ENCODE results near the gene HABP4.

HABP4 gene

DNA sequence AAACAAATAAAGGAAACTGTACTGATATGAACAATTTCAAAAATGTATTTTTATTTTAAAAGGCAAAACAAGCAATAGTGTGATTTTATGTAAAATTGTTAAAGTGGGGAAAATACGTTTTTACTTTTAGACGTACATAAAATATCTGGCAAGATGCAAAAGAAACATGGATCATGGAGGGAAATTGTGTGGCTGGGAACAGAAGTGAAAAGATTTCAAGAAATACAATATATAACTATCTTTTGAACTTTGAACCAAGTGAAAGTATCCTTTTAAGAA, 30.3 kb upstream of the HABP4 start:
- Histone ChIP-seq H3K36me3 (ENCODE audit: control insufficient read depth, insufficient read depth, low read length) (no peaks in the 10 kb centered on the region), H3K4me3 (ENCODE audit: low read length) (peak overlapping the region; percentile 64), H3K27me3 (ENCODE audit: control insufficient read depth, insufficient read depth, low read length) (no peaks in the 10 kb centered on the region), H3K9ac (ENCODE audit: low read length) (peak overlapping the region; percentile 78), H3K4me1 (ENCODE audit: control insufficient read depth, insufficient read depth, low read length) (peaks cover 21% of the 10 kb centered on the region), H3K9me3 (ENCODE audit: control insufficient read depth, low read length) (no peaks in the 10 kb centered on the region)

DNA sequence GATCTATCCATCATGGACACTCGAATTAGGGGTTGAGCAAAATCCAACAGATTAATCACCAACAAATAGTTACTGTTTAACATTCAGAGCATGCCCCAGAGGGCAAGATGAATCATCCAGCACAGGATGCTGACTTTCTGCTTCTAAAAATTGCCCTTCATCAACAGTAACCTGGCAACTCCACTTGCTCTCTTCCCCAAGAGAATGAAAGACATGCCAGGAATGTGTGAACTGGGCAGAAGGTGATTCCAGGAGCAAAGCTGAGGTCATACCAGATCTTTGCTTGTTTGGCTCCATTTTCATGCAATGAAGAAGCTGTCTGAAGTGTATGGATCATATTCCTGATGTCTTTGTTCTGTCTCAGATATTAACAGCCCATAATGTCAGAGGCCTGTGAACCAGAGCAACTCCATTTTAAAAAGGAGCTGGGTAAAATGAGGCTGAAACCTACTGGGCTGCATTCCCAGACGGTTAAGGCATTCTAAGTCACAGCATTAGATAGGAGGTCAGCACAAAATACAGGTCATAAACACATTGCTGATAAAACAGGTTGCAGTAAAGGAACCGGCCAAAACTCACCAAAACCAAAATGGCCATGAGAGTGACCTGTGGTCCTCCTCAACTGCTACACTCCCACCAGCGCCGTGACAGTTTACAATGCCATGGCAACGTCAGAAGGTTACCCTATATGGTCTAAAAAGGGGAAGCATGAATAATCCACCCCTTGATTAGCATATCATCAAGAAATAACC, 29.3 kb upstream of the HABP4 start:
- H3K36me3 ChIP-seq (ENCODE audit: control insufficient read depth, insufficient read depth, low read length) = no peaks in the 10 kb centered on the region
- H3K27me3 ChIP-seq (ENCODE audit: control insufficient read depth, insufficient read depth, low read length) = no peaks in the 10 kb centered on the region
- H3K9ac ChIP-seq (ENCODE audit: low read length) = no peak overlapping the region
- H3K4me3 ChIP-seq (ENCODE audit: low read length) = no peak overlapping the region
- peaks cover 21% of the 10 kb centered on the region for H3K4me1 ChIP-seq (ENCODE audit: control insufficient read depth, insufficient read depth, low read length)
- H3K9me3 ChIP-seq (ENCODE audit: control insufficient read depth, low read length) = no peaks in the 10 kb centered on the region

DNA sequence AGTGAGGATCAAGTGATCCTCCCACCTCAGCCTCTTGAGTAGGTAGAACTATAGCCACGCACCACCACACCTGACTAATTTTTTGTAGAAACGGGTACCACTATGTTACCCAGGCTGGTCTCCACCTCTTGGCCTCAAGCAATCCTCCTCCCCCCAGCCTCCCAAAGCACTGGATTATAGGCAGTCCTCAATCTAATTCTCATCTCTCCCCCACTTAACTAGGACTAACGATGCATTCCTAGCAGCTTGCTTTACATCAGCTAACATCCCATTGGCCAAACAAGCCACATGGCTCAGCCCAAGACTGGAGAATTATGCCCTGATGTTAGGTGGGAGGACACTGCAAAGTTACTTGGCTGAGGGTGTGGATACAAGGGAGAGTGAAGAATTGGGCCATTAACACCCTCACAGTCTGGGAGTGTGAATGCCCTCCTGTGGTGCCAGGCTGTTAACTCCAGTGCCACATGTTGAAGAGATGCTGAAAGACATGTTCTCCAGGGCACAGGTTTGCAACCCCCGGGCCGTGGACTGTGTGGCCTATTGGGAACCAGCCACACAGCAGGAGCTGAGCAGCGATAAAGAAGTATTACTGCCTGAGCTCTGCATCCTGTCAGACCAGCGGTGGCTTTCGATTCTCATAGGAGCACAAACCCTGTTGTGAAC, 26.5 kb upstream of the HABP4 start:
- Histone ChIP-seq H3K27me3 (ENCODE audit: control insufficient read depth, insufficient read depth, low read length) (no peaks in the 10 kb centered on the region), H3K9me3 (ENCODE audit: control insufficient read depth, low read length) (no peaks in the 10 kb centered on the region), H3K4me3 (ENCODE audit: low read length) (no peak overlapping the region), H3K9ac (ENCODE audit: low read length) (no peak overlapping the region), H3K36me3 (ENCODE audit: control insufficient read depth, insufficient read depth, low read length) (no peaks in the 10 kb centered on the region), H3K4me1 (ENCODE audit: control insufficient read depth, insufficient read depth, low read length) (peaks cover 16% of the 10 kb centered on the region)

DNA sequence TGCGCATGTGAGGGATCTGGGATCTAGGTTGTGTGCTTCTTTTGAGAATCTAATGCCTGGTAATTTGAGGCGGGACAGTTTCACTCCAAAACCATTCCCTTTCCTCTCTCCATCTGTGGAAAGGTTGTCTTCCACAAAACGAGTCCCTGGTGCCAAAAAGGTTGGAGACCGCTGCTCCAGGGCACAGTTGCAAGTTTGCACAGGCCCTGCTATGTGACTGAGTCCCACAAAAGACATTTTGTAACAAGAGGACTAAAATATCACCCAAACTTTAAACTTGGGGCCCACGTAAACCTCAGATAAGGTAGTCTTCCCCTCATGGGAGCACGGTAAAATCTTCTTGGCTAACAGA, 26.0 kb upstream of the HABP4 start:
- H3K27me3 ChIP-seq (ENCODE audit: control insufficient read depth, insufficient read depth, low read length) = no peaks in the 10 kb centered on the region

DNA sequence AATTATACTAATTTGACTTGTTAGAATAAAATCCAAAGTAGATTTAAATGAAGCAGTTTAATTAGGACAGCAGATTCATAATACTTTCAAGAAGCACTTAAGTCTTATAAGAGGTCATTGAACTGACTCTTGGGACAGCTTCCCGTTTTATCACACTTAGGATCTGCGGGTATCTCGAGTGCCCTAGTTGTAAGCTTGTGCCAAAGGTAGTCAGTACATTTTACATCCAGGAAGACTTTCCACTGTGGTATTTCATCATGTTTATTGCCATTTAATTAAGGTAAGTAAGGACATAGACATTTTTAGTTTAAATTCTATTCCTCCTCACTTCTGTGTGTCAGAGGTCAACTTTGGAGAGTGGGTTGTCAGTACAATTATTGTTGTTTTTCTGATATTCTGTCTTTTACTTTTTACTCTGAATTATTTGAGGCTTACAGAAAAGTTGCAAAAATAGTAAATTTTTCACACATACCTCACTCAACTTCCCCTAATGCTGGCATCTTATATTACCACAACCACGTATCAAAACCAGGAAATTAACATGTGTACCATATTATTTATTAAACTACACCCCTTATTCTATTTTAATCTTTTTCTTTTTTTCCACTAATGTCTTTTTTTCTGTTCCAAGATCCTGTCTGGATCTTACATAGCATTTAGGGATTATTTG, 24.3 kb upstream of the HABP4 start:
- Histone ChIP-seq H3K9me3 (ENCODE audit: control insufficient read depth, low read length) (no peaks in the 10 kb centered on the region), H3K27me3 (ENCODE audit: control insufficient read depth, insufficient read depth, low read length) (no peaks in the 10 kb centered on the region), H3K4me3 (ENCODE audit: low read length) (no peak overlapping the region), H3K36me3 (ENCODE audit: control insufficient read depth, insufficient read depth, low read length) (no peaks in the 10 kb centered on the region), H3K4me1 (ENCODE audit: control insufficient read depth, insufficient read depth, low read length) (peaks cover 4% of the 10 kb centered on the region), H3K9ac (ENCODE audit: low read length) (no peak overlapping the region)

More for the DNA sequence above, 26.0 kb upstream of the HABP4 start:
- peaks cover 16% of the 10 kb centered on the region for H3K4me1 ChIP-seq (ENCODE audit: control insufficient read depth, insufficient read depth, low read length)
- no peaks in the 10 kb centered on the region for H3K36me3 ChIP-seq (ENCODE audit: control insufficient read depth, insufficient read depth, low read length)
- no peak overlapping the region for H3K4me3 ChIP-seq (ENCODE audit: low read length)
- H3K9me3 ChIP-seq (ENCODE audit: control insufficient read depth, low read length) = no peaks in the 10 kb centered on the region
- H3K9ac ChIP-seq (ENCODE audit: low read length) = no peak overlapping the region

DNA sequence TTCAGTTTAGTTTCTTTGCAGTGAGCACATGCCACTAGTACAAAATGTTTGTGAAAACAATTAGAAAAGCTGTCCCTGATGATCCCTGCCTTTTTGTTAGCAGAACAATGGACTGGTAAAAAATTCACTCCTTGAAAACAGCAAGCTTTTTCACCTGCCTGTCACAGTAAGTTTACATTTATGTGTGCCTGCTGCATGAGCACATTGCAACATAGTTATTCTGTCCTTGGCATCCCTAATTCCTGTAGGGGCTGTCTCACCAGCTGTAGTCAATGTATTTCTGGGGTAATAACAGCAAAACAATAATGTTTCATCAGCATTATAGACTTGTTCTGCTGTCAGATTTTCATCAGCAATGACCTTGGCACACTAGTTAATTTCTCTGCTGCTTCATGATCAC, 20.2 kb upstream of the HABP4 start:
- no peaks in the 10 kb centered on the region for H3K36me3 ChIP-seq (ENCODE audit: control insufficient read depth, insufficient read depth, low read length)
- H3K9ac ChIP-seq (ENCODE audit: low read length) = no peak overlapping the region
- no peaks in the 10 kb centered on the region for H3K9me3 ChIP-seq (ENCODE audit: control insufficient read depth, low read length)
- no peak overlapping the region for H3K4me3 ChIP-seq (ENCODE audit: low read length)
- H3K4me1 ChIP-seq (ENCODE audit: control insufficient read depth, insufficient read depth, low read length) = no peaks in the 10 kb centered on the region
- H3K27me3 ChIP-seq (ENCODE audit: control insufficient read depth, insufficient read depth, low read length) = no peaks in the 10 kb centered on the region

DNA sequence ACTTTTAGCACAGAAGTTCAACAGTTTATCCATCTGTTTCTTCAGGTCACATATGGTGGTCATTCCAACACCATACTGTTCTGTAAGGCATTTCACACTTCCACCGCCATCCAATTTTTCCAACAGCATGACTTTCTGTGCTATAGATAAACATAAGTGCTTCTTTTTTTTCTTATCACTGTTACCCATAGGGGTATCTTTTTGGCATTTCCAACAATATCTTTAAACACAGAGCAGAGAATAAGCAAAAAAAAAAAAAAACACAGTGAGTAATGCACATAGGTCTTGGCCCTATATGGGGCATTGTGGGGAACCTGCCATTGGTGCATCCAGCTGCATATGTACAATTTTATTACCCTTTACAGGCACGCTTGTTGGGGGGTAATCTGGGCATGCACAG, 19.6 kb upstream of the HABP4 start:
- H3K9me3 ChIP-seq (ENCODE audit: control insufficient read depth, low read length) = no peaks in the 10 kb centered on the region
- no peaks in the 10 kb centered on the region for H3K36me3 ChIP-seq (ENCODE audit: control insufficient read depth, insufficient read depth, low read length)
- H3K4me3 ChIP-seq (ENCODE audit: low read length) = no peak overlapping the region
- no peak overlapping the region for H3K9ac ChIP-seq (ENCODE audit: low read length)
- H3K4me1 ChIP-seq (ENCODE audit: control insufficient read depth, insufficient read depth, low read length) = no peaks in the 10 kb centered on the region
- H3K27me3 ChIP-seq (ENCODE audit: control insufficient read depth, insufficient read depth, low read length) = no peaks in the 10 kb centered on the region

DNA sequence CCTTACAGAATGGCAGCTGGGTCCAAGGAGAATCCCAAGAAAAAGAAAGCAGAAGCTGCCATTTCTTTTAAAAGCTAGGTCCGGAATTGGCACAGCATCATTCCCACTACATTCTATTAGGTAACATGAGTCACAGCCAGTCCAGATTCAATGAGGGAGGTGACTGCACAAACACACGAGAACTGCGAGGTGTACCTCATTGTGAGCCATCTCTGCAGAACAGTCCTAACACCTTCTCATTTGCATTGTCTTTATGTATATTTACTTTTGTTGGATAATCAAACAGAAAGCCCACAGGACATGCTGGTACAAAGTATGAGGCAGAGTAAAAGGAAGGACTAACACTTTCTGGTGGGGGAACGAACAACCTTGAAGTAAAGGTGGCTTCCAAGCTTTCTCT, 14.6 kb upstream of the HABP4 start:
- H3K9ac ChIP-seq (ENCODE audit: low read length) = no peak overlapping the region
- H3K4me1 ChIP-seq (ENCODE audit: control insufficient read depth, insufficient read depth, low read length) = no peaks in the 10 kb centered on the region
- H3K4me3 ChIP-seq (ENCODE audit: low read length) = no peak overlapping the region
- no peaks in the 10 kb centered on the region for H3K36me3 ChIP-seq (ENCODE audit: control insufficient read depth, insufficient read depth, low read length)
- no peaks in the 10 kb centered on the region for H3K27me3 ChIP-seq (ENCODE audit: control insufficient read depth, insufficient read depth, low read length)
- H3K9me3 ChIP-seq (ENCODE audit: control insufficient read depth, low read length) = no peaks in the 10 kb centered on the region

DNA sequence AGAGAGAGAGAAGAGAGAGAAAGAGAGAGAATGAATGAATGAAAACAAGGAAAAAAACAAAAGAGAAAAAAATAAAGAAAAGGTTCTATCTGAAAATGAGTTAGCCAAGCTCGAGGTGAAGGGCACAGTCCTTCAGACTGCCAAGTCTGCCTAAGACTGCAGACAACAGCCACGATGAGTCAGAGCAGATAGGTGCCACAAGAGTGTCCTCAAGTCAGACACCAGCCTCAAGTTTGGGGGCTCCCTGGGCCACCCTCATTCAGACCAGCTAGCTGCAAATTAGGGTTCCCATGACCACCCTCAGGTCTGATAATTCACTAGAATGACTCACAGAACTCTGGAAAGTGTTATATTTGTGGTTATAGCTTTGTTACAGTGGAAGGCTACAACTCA, 13.9 kb upstream of the HABP4 start:
- H3K9me3 ChIP-seq (ENCODE audit: control insufficient read depth, low read length) = no peaks in the 10 kb centered on the region
- no peaks in the 10 kb centered on the region for H3K27me3 ChIP-seq (ENCODE audit: control insufficient read depth, insufficient read depth, low read length)
- H3K4me1 ChIP-seq (ENCODE audit: control insufficient read depth, insufficient read depth, low read length) = no peaks in the 10 kb centered on the region
- no peak overlapping the region for H3K4me3 ChIP-seq (ENCODE audit: low read length)
- H3K36me3 ChIP-seq (ENCODE audit: control insufficient read depth, insufficient read depth, low read length) = no peaks in the 10 kb centered on the region
- no peak overlapping the region for H3K9ac ChIP-seq (ENCODE audit: low read length)

DNA sequence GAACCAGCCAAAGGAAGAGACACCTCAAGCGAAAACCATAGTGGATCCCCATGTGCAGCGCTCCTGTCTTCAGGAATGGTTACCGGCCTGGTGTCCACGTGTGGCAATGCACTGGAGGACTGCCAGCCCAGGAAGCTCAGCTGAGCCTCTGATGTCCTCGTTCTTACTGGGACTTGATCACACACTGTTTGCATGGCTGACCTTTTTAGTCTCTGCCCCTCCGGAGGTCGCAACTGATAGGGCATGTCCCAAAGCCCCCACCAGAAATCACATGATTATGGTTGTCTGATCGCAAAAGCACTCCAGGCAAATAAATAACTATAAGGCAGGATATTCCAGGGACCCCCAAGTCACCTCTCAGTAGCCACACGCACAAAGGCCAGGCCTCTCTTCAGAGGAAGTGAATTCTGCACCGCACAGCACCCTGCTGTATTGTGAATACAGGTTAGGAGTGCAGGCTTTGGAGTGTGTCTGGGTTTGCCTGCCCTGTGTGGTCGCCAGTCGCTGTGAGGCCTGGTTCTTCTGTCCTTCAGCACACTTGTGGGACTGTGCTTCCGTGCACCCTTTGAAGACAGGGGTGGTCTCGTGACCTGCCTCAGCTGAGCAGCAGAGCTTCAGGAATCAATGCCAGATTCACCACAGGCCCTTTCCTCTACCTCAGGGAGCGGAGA, 13.4 kb upstream of the HABP4 start:
- H3K4me3 ChIP-seq (ENCODE audit: low read length) = no peak overlapping the region
- H3K9me3 ChIP-seq (ENCODE audit: control insufficient read depth, low read length) = no peaks in the 10 kb centered on the region
- H3K9ac ChIP-seq (ENCODE audit: low read length) = no peak overlapping the region
- no peaks in the 10 kb centered on the region for H3K27me3 ChIP-seq (ENCODE audit: control insufficient read depth, insufficient read depth, low read length)
- H3K4me1 ChIP-seq (ENCODE audit: control insufficient read depth, insufficient read depth, low read length) = no peaks in the 10 kb centered on the region
- H3K36me3 ChIP-seq (ENCODE audit: control insufficient read depth, insufficient read depth, low read length) = no peaks in the 10 kb centered on the region

DNA sequence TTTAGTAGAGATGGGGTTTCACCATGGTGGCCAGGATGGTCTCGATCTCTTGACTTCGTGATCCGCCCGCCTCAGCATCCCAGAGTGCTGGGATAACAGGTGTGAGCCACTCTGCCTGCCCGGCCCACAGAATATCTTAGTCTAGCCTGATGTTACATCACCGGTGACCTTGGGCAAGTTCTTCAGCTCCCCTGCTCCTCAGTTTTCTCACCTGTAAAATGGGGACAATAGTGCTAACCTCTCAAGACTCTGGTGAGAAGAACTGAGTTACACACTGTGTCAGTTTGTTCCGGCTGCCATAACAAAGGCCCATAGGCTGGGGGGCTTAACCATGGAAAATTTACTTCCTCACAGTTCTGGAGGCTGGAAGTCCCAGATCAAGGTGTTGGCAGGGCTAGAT, 12.5 kb upstream of the HABP4 start:
- Histone ChIP-seq H3K36me3 (ENCODE audit: control insufficient read depth, insufficient read depth, low read length) (no peaks in the 10 kb centered on the region), H3K9ac (ENCODE audit: low read length) (no peak overlapping the region), H3K9me3 (ENCODE audit: control insufficient read depth, low read length) (no peaks in the 10 kb centered on the region), H3K4me3 (ENCODE audit: low read length) (no peak overlapping the region), H3K4me1 (ENCODE audit: control insufficient read depth, insufficient read depth, low read length) (no peaks in the 10 kb centered on the region), H3K27me3 (ENCODE audit: control insufficient read depth, insufficient read depth, low read length) (no peaks in the 10 kb centered on the region)

DNA sequence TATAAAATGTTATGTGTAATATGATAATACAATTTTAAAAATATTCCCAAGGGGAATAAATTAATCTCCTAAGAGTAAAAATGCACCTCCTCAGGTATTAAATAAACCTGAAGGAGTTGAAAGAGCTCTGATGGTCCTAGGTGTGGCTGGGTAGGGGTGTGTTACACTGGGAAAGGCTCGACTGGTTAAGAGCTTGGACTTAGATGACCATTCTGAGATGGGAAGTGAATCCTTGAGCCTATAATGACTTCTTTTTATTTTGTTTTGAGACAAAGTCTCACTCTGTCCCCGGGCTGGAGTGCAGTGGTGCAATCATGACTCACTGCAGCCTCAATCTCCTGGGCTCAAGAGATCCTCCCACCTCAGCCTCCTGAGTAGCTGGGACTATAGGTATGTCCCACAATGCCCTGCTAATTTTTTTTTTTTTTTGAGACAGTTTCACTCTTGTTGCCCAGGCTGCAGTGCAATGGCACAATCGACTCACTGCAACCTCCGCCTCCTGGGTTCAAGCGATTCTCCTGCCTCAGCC, 9.2 kb upstream of the HABP4 start:
- Histone ChIP-seq H3K4me1 (ENCODE audit: control insufficient read depth, insufficient read depth, low read length) (no peaks in the 10 kb centered on the region), H3K4me3 (ENCODE audit: low read length) (no peak overlapping the region), H3K27me3 (ENCODE audit: control insufficient read depth, insufficient read depth, low read length) (no peaks in the 10 kb centered on the region), H3K36me3 (ENCODE audit: control insufficient read depth, insufficient read depth, low read length) (no peaks in the 10 kb centered on the region), H3K9ac (ENCODE audit: low read length) (no peak overlapping the region), H3K9me3 (ENCODE audit: control insufficient read depth, low read length) (no peaks in the 10 kb centered on the region)

Measured in mucosa of stomach (tissue), 1 donor.